Adipose tissue (tissue), 3 donors: ENCODE results near the gene PDLIM7. TPM values are rescaled to one million over a fixed set of nuclear protein-coding genes. Genes with fewer than 3 reads are reported as not detected.

Source experiments
- H3K27ac ChIP-seq: one replicate; pipeline ENCODE4 v1.5.1; 2013; ENCODE audit warnings: low read depth, low read length
- WGBS, 3 donors: extraction: QIAGEN DNeasy Blood & Tissue Kit; methylation state at CpG; one replicate each; pipeline ENCODE4 v1.1.7; 2013; 5-methylcytosine and 5-hydroxymethylcytosine counted together
- polyA plus RNA-seq, 3 donors: library from polyadenylated mRNA; stranded (reverse); fragments of 200-250 nt; gene quantifications; one replicate each; pipeline ENCODE4 v1.2.3, GENCODE V29; 2013
- donor health status: healthy with polysubstance abuse.
- donor health status: Bipolar disorder and iron deficiency.
- donor health status: healthy.

PDLIM7 gene
- polyA plus RNA-seq, 3 donors: 10.5 to 105 (median 54.0) TPM

- WGBS, 3 donors: 88 to 91% (median 90%) methylated on average over 22 of the region's 22 CpGs
- no peak overlapping the region for H3K27ac ChIP-seq
Measured at GRCh38 chr5:177483994-177484901, 13.2 kb downstream of the PDLIM7 start.

DNA sequence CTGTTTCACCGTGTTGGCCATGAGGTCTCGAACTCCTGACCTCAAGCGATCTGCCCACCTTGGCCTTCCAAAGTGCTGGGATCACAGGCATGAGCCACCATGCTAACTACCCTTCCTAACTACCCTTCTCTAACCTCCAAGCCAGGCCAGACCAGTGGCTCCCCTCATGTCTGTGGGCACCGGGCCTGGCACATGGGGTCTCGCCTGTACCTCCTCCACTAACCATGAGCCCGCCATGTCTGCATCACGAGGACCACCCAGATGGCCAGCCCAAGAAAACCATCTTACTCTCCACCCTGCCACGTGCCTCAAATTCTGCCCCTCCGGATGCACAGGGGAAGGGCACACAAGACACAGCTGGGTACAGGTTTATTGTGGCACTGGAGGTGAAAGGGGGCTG is 14.4 kb downstream of the PDLIM7 start:
- H3K27ac ChIP-seq: no peak overlapping the region
- WGBS, 3 donors: 96 to 98% (median 96%) methylated on average over 9 of the region's 9 CpGs

- 90 to 93% (median 92%) methylated on average over 10 of the region's 10 CpGs for WGBS, 3 donors
- H3K27ac ChIP-seq: no peak overlapping the region
Measured at GRCh38 chr5:177482359-177482795, 15.0 kb downstream of the PDLIM7 start.

- WGBS, 3 donors: 41 to 83% (median 47%) methylated on average over 14 of the region's 14 CpGs
Measured at GRCh38 chr5:177479774-177480173, 17.6 kb downstream of the PDLIM7 start.

GRCh38 chr5:177478711-177479646 is 18.4 kb downstream of the PDLIM7 start:
- no peak overlapping the region for H3K27ac ChIP-seq
- WGBS, 3 donors: 27 to 43% (median 28%) methylated on average over 18 of the region's 18 CpGs

More at GRCh38 chr5:177479774-177480173, 17.6 kb downstream of the PDLIM7 start:
- no peak overlapping the region for H3K27ac ChIP-seq

- WGBS, 3 donors: 93 to 95% (median 95%) methylated on average over 13 of the region's 13 CpGs
- H3K27ac ChIP-seq: no peak overlapping the region
Measured at GRCh38 chr5:177477701-177478477, 19.5 kb downstream of the PDLIM7 start.

DNA sequence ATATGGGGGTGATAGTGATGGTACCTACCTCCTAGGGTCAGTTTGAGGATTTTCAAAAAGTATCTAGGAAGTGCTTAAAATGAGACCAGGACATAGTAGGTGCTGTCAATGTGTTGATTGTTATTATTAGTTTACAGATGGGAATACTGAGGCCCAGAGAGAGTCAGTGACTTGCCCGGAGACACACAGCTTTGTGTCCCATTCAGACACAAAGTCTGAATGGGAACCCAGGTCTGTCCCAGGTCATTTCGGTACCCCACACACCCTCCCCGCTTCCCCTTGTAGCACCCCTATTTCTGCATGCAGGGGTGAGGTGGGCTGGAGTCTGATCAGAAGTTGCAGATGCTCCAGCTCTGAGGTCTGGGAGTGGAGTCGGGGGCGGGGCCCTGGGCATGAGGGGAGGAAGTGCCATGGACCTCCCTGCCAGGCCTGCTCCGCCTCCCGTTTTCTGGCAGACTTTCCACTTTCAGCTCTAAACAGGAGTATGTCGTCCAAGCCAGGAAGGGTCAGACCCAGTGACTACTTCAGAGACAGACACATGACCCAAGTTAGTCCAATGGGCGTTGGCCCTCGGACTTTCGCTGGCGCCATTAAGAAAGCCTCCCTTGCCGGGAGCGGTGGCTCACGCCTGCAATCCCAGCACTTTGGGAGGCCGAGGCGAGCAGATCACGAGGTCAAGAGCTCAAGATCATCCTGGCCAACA is 20.7 kb downstream of the PDLIM7 start:
- H3K27ac ChIP-seq: no peak overlapping the region
- WGBS, 3 donors: 66 to 83% (median 68%) methylated on average over 18 of the region's 18 CpGs

DNA sequence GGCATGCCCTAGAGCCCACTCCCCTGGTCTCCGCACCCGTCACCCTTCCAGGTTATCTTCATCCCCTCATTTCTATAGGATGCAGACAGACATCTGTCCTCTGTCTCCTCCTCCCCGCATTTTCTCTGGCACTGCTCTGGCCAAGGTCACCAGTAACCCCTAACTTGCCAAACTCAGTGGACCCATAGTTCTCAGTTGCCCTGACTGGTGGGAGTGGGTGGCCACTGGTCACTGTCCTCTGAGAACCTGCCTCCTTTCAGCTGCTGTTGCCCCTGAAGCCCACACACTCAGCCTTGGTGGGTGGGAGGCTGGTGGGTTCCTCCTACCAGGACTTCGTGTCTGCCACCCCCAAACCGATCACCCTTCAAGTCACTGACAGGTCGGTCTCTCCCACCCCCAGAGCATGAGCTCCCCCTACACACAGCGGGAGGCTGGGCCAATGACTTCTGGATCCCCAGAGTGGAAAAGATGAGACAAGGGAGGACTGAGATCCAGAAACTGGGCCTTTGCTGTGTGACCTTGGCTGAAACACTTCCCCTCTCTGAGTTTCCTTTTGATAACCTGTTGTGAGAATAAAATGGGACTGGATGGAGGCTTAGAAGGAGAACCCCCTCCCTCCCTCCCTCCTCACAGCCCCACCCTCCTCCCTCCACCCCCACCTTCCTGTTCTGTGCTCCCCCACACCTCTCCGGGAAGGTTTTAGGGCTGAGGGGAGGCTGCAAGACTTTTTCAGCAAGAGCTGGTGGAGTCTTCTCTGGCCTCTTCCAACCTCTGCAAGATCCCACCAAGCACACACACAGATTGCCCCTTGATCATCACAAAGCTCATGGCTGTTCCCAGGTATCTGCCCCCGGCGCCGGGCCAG is 21.6 kb downstream of the PDLIM7 start:
- 63 to 75% (median 72%) methylated on average over 11 of the region's 11 CpGs for WGBS, 3 donors
- H3K27ac ChIP-seq: no peak overlapping the region

- no peak overlapping the region for H3K27ac ChIP-seq
- 30 to 52% (median 36%) methylated on average over 3 to 4 of the region's 4 CpGs for WGBS, 3 donors
Measured at GRCh38 chr5:177474846-177475562, 22.4 kb downstream of the PDLIM7 start.

- WGBS, 3 donors: 54 to 58% (median 58%) methylated on average over 7 of the region's 7 CpGs
- no peak overlapping the region for H3K27ac ChIP-seq
Measured at GRCh38 chr5:177474002-177474476, 23.4 kb downstream of the PDLIM7 start.

- H3K27ac ChIP-seq: no peak within 1 kb of the TSS
- 1 to 3% (median 3%) methylated on average over 23 to 68 of the region's 69 CpGs for WGBS, 3 donors
Measured at GRCh38 chr5:177473443-177474001, 23.9 kb downstream of the PDLIM7 start, which contains the start of gene DBN1. Gene DBN1 (minus strand): TSS chr5:177473634. CDS start chr5:177473521, 113 bp downstream.

- H3K27ac ChIP-seq: no peak overlapping the region
- WGBS, 3 donors: 1 to 4% (median 1%) methylated on average over 40 to 89 of the region's 93 CpGs
Measured at GRCh38 chr5:177472460-177473442, 24.7 kb downstream of the PDLIM7 start.

DNA sequence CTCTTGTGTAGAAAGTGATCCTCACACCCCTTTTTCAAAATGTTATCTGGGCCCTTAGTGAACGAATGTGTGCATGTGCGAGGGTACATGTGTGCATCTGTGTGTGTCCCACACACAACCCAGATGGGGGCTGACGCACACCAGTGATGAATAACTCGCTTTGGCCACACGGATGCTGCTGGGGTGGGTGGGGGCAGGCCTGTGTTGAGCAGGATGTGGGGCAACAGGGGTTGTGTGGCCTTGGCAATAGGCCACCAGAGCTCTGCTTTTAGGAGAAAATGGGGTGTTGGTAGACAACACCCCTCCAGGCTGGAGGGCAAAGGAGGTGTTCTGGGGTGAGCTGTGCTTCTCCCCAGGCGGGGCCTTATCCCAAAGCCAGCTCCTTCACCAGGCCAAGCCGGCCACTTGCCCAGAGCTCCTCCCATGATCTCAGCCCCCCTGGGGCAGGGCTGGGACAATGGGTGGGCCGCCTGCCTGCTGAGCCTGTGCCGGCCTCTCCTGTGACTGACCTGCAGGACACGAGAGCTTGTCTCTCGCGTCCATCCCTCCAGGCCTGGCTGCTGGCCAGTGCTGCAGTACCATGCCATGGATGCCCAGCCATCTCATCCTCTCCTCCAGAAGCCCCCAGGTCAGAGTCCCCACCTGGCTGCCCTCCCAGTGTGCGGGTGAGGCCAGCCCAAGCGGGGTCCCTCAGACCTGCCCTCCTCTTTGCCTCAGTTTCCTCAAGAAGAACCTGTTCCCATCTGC is 25.6 kb downstream of the PDLIM7 start:
- 43 to 78% (median 45%) methylated on average over 14 of the region's 14 CpGs for WGBS, 3 donors
- no peak overlapping the region for H3K27ac ChIP-seq
